K562 (cell line): ENCODE results near the gene NRXN3.

Source experiments
- CEBPG ChIP-seq, 3 experiments: fragments of 200-800 bp in 1 of 3; sonication (Bioruptor generic) in 1 of 3; sonication (generic) in 1 of 3; formaldehyde crosslinking in 1 of 3; IDR thresholded peaks in 2 of 3; conservative IDR thresholded peaks in 1 of 3; 2 replicates each; pipeline versions ENCODE4 v1.6.1 to v1.8.0; 2016 to 2022; ENCODE audit warnings: missing compliant biosample characterization in 2 of 3, missing genetic modification characterization in 2 of 3, mild to moderate bottlenecking in 1 of 3, missing genetic modification reagents in 1 of 3
- HOMEZ ChIP-seq: fragments of 250-450 bp; sonication (Bioruptor Pico); IDR thresholded peaks from 2 replicates; pipeline ENCODE4 v1.4.0; 2020; ENCODE audit warnings: mild to moderate bottlenecking, moderate library complexity
- NRF1 ChIP-seq, 2 experiments: fragments of 450-650 bp; IDR thresholded peaks in 1 of 2; conservative IDR thresholded peaks in 1 of 2; 2 replicates each; pipeline ENCODE4 v1.6.1; 2014; ENCODE audit warnings: mild to moderate bottlenecking in 2 of 2

- TF ChIP-seq CEBPG (CRISPR knock-in tag; IDR thresholded peaks at IDR 0.05): no peak
- no peak for TF ChIP-seq CEBPG (tag; conservative IDR thresholded peaks at IDR 0.05 in 1 of 2, IDR thresholded peaks at IDR 0.05 in 1 of 2)
- no peak for TF ChIP-seq HOMEZ (CRISPR knock-in tag)
- TF ChIP-seq NRF1 (conservative IDR thresholded peaks at IDR 0.05 in 1 of 2, IDR thresholded peaks at IDR 0.05 in 1 of 2): no peak
Observed at GRCh38 chr14:78344290-78344689, 174.1 kb downstream of the NRXN3 start.
